GM19193 (cell line): ENCODE measurements around the gene ROBO2.

ENCODE experiments used
- POLR2A ChIP-seq: IDR thresholded peaks from 4 replicates; pipeline ENCODE4 v1.6.1; 2011; ENCODE audit not compliant: insufficient read depth, insufficient read length; ENCODE audit errors: extremely low read depth

Gene ROBO2

DNA sequence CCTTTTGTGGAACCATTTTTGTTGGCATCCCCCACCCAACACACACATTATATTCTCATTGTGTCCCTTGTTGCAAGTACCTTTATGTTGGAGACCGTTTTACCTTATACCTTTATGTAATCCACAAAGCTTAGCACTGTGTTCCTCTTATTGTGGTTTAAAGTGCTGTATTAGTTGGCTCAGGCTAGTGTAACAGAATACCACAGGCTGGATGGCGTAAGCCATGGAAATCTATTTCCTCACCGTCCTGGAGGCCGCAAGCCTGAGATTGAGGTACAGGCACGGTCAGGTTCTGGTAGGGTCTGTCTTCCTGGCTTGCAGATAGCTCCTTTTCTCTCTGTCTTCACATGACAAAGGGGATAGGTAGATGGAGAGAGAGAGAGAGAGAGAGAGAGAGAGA lies 302.8 kb downstream of the ROBO2 start:
- no peak for TF ChIP-seq POLR2A

DNA sequence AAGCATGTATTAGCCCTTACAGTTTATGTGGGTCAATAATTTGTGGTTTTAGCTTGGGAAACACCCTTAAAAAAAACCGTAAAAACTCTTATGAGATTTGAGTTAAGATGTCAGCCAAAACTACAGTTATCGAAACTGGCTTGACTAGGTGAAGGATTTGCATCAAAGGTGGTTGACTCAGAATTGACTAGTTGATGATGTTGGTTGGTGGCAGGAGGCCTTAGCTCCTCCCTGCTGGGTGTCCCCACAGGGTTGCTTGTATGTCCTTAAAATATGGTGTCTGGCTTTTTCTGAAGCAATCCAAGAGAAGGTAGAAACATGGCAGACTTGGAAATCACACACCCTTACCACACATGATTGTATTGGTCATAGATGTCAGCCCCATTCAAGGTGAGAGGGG lies 305.1 kb downstream of the ROBO2 start:
- TF ChIP-seq POLR2A: no peak

DNA sequence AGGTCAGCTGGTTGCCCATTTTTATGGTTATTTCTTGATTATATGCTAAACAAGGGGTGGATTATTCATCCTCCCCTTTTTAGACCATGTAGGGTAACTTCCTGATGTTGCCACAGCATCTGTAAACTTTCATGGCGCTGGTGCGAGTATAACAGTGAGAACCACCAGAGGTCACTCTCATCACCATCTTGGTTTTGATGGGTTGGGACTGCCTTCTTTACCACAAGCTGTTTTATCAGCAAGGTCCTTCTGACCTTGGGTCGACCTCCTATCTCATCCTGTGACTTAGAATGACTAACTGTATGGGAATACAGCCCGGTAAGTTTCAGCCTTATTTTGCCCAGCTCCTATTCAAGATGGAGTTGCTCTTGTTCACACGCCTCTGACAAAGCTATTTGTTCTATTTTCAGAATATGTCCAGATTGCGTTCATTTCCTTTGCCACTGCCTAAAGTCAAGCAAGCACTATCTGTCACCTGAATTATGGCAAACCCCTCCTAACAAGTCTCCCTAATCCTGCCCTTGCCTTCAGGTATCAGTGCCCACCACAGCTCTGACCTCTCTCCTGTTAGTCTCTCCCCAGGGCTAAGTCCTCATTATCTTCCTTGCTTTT lies 308.5 kb downstream of the ROBO2 start:
- TF ChIP-seq POLR2A: no peak

DNA sequence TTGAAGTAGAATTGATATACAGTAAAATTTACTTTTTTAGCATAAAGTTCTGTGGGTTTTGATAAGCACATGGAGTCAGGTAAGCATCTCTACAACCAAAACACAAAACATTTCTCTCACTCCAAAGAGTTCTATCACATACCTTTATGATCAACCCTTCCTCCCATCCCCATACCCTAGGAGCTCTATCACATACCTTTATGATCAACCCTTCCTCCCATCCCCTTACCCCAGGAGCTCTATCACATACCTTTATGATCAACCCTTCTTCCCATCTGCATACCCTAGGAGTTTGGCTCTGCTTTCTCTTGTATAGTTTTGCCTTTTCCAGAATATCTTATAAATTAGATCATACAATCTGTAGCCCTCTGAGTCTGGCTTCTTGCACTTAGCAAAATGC lies 315.1 kb downstream of the ROBO2 start:
- TF ChIP-seq POLR2A: no peak

DNA sequence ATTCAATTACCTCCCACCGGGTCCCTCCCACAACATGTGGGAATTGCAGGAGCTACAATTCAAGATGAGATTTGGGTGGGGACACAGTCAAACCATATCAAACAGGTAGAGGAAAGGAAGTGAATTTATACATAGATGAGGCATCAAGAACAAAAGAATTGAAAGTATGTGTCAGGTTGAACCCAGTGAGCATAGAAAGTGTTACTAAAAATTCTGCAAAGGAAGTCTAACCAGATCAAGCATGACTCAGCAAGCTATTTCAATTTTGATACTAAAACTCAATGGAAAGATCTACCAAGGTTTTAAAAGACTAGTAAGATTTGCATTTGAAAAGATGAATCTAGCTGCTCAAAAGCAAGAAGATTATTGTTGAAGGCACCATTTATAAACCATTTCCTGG lies 323.0 kb downstream of the ROBO2 start:
- TF ChIP-seq POLR2A: no peak

DNA sequence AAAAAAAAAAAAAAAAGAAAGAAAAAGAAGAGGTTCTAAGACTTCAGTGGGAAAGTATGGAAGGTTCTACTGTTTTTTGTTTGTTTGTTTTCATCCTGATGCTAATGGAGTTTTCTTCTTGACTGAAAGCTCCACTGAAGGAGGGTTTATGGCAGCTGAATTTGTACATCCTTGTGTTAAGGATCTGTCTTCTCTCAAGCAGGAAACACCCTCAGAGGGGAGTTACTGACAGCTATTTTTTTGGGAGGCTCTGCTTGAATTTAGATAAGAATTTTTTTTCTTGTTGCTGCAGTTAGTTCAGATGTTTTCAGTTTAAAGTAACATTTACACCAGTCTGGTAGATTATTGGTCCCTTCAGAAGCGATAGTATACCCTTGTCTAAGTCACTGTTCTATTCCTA lies 325.3 kb downstream of the ROBO2 start:
- no peak for TF ChIP-seq POLR2A

DNA sequence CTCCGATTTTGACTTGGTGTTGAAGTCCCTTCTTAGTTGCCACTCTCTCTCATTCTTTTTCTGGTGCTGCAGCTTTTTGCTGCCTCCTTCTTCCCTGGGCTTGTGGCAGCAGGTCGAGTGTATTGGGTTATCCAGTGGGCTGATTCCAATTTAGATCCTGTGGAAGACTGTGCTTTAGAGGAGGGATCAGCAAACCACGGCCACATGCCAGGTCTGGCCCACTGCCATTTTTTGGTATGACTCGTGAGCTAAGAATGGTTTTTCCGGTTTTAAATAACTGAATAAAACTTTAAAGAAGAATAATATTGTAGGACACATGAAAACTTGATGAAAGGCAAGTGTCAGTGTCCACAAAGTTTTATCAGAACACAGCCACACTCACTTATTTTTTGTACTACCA lies 330.5 kb downstream of the ROBO2 start:
- TF ChIP-seq POLR2A: no peak

DNA sequence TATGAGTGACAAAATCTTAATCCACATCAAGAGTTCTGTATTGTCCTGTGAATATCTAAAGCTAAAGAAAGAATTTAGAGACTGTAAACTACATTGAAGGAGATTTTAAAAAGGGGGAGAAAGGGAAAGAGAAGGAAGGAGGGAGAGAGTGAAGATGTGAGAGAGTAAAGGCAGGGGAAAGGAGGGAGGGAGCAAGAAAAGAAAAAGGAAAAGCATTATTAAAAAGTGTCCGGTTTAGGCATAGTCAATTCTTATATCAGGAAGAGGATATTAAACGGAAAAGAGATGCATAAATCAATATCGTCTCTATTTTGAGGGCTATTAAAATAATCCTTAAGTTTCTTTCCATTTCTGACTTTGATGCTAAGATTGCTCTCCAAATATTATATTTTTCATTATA lies 332.1 kb downstream of the ROBO2 start:
- no peak for TF ChIP-seq POLR2A

DNA sequence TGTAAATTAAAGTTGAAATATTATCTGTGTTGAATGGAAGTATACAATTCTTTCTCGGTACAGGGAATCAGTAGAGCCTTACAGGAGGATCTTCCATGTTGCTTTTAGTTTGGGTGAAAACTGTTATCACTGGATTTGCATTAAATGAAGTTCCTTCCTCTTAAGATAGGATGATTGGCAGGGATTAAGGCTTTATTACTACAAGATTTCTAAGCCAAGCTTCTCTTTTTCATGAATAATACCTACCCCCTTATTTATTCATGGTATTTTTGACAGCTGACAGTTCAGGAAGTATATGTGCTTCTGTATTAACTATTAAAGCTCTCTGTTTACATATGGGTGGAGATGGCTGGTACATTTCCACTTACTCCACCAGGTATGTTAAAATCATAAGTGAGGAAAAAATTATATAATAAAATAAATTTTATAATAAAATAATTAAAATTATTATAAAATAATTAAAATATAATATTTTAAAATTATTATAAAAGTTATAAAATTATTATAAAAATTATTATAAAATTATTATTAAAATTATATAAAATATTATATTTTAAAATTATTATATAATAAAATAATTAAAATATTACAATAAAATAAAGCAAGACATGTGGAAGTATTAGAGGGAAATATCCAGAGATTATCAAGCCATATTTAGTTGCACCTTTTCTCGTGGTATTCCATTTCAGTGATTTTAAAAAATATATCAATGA lies 332.9 kb downstream of the ROBO2 start:
- TF ChIP-seq POLR2A: no peak

DNA sequence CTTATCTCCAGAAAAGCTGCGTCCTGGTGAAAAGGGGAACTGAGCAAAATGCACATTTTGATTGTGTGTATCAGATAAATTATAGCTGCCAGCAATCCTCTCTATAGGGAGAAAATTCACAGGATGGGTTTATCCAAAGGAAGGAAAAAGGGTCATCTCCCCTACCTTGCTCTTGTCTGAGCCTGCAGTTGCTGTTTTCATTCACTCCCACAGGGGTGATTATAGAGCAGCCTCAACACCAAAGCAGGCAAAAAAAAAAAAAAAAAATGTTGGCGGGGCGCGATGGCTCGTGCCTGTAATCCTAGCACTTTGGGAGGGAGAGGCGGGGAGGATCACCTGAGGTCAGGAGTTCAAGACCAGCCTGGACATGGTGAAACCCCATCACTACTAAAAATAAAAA lies 333.7 kb downstream of the ROBO2 start:
- no peak for TF ChIP-seq POLR2A

DNA sequence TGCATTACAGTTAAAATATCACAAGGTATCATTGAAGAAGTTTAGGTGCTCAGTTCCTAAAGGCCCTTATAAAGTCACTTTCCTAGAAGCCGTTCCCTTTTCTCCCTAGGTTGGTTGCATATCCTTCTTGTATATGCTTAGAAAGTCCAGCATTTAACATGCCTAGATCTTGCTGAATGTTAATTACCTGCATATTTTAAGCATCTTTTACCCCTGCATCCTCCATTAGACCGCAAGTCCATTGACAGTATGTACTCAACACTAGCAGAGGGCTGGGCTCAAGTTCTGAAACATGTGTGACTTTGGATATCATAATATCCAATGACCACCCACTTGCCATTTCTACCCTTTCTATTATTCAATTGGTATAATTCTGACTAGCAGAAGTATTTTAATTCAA lies 336.6 kb downstream of the ROBO2 start:
- TF ChIP-seq POLR2A: no peak

DNA sequence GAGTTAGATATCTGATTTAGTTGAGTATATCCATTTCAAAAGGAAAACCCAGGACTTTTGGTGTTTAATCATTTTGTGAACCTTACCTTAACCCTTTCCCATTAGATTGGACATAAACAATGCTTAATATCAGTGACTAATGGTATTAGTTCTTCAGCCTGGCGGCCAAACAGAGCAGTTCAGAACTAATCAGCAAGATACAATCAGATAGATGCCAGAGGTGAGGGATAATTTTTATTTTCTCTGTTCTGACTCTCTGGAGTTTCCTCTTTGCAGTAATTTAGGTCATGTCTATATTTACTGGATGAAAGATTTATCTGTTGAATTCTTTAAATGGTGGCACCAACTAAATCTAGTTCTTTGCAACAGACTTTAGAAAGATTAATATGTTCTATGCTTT lies 337.8 kb downstream of the ROBO2 start:
- no peak for TF ChIP-seq POLR2A

DNA sequence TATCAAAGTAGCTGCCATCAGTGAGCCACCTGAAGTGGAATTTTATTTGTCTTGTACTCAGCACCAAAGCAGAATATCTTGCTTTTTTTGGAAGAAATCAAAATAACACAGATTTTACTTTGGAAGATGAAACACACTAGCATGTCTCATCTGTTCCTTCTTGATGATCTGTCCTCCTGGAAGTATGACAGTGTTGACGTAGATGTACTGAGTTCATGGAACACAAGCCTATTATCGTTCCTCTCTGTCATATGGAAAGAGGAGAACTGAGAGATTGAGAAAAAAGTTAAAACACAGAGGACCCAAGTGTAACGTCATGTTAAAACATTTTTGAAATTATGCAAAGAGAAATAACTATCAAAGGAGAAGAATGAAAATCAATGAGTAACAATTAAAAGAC lies 340.2 kb downstream of the ROBO2 start:
- no peak for TF ChIP-seq POLR2A

DNA sequence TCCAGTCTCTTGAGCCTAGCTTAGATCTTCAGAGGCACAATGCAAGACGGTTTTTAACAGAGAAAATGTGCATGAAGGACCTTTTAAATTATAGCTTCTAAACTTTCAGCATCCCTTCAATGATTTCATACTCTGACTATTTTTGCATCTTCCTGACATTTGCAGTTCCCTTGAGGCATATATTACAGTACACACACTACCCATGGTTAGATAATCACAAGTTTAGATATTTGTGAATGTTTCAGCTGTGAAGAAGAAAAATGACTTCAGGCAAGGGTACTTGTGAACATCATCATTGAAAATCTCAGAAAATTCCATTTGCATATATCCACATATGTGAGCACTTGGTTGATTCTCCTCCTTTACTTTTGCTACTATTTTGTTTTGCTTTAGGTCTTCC lies 341.5 kb downstream of the ROBO2 start:
- no peak for TF ChIP-seq POLR2A

DNA sequence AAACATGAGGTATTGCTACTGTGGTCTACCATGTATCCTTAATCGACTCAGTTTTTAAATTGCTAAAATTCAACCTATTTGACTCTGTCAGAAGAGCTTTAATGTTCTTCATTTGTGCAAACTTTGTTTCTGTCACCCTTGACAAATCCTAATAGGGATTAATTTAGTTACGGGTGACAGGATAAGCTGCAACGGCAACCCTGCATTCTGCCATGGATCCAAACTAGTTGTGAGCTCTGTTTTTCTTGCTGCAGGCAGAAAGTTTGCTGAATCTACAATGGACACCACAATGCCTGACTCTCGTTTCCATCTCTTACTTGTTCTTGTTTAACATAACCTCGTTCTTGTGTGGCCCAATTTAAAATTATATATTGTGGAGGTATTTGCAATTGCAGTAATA lies 352.3 kb downstream of the ROBO2 start:
- no peak for TF ChIP-seq POLR2A

DNA sequence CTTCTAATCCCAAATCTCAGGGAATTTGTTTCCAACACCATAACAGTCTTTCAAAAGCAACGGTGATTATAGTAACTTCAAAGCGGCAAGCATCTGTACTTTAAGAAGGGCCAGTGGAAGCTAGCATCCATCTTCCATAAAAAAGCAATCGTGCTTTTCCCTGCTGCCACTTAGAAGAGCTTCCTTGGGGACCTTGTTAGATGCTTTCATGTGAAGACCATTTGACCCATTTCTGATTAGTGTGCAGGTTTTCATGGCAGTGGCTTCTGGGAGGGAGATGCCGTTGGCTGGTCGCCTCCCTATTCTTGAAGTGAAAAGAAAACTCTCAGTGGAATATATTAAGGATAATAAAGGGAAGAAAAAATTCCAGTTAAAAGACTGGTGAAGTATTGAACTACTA lies 354.1 kb downstream of the ROBO2 start:
- no peak for TF ChIP-seq POLR2A

DNA sequence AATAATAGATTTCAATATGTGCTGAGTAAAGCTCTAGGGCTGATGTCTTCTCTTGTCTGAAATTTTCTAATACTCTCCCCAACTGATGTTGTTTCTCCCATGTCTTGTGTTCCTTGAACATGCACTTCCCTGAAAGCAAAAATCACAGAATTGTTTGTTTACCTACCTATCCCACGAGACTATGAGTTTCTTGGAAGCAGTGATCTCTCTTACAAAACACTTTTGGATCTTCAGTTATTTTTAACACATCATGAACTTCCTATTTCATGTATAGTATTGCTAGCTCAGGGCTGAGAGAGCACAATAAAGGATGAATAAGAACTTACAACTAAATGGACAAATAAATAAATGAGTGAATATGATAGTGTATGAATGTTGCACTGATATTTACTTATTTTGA lies 365.0 kb downstream of the ROBO2 start:
- no peak for TF ChIP-seq POLR2A
